Left renal cortex interstitium (tissue), 4 donors: ENCODE measurements around the gene GNPAT. TPM values are rescaled to one million over a fixed set of nuclear protein-coding genes. Genes with fewer than 3 reads are reported as not detected.
"Not testable (repeated sequence)": the region's sequence is repeated elsewhere in the genome, so short reads cannot be mapped to it uniquely, and the experiment has no call there.

Experiments
- DNase-seq, 4 donors: peaks; one replicate each; pipeline ENCODE4 v3.0.0-alpha.2; 2013; ENCODE audit warnings: low read depth in 4 of 4, low spot score in 2 of 4, missing footprints in 1 of 4
- polyA plus RNA-seq, 4 donors: library from polyadenylated mRNA; unstranded; fragments of 120-200 nt; gene quantifications; one replicate each; pipeline ENCODE4 v1.2.1, GENCODE V29; 2013; ENCODE audit not compliant: insufficient read length in 4 of 4

Gene GNPAT
- polyA plus RNA-seq, 4 donors = 59.9 to 77.3 (median 62.9) TPM

- not testable (repeated sequence) for DNase-seq
These were observed 28.7 kb upstream of the GNPAT start for GRCh38 chr1:231212301-231212700.

GRCh38 chr1:231213831-231214573 is 27.0 kb upstream of the GNPAT start:
- no peak for DNase-seq

GRCh38 chr1:231214918-231215680 is 25.9 kb upstream of the GNPAT start:
- DNase-seq = no peak

GRCh38 chr1:231215681-231216385 is 25.2 kb upstream of the GNPAT start:
- DNase-seq = no peak

GRCh38 chr1:231216498-231216897 is 24.5 kb upstream of the GNPAT start:
- no peak for DNase-seq

GRCh38 chr1:231217056-231217455 is 24.0 kb upstream of the GNPAT start:
- no peak for DNase-seq

- no peak for DNase-seq
These were observed 22.9 kb upstream of the GNPAT start for GRCh38 chr1:231218078-231218477.

GRCh38 chr1:231219422-231220401 is 21.3 kb upstream of the GNPAT start:
- DNase-seq = no peak

- no peak for DNase-seq
These were observed 20.2 kb upstream of the GNPAT start for GRCh38 chr1:231220801-231221200.

- DNase-seq = no peak
These were observed 14.9 kb upstream of the GNPAT start for GRCh38 chr1:231226156-231226555.

- no peak for DNase-seq
These were observed 9.5 kb upstream of the GNPAT start for GRCh38 chr1:231231511-231231910.

- no peak for DNase-seq
These were observed 7.9 kb upstream of the GNPAT start for GRCh38 chr1:231232870-231233734.

GRCh38 chr1:231233735-231234417 is 7.1 kb upstream of the GNPAT start:
- no peak for DNase-seq

- no peak for DNase-seq
These were observed 6.5 kb upstream of the GNPAT start for GRCh38 chr1:231234506-231234905.

- DNase-seq = no peak
These were observed 5.3 kb upstream of the GNPAT start for GRCh38 chr1:231235526-231236207.

GRCh38 chr1:231236208-231236591 is 4.8 kb upstream of the GNPAT start:
- no peak for DNase-seq

- DNase-seq = no peak
These were observed 4.1 kb upstream of the GNPAT start for GRCh38 chr1:231236938-231237337.

GRCh38 chr1:231238298-231238697 is 2.7 kb upstream of the GNPAT start:
- DNase-seq = no peak
